ENCODE results near the gene ELK3. TPM values are rescaled to one million over a fixed set of nuclear protein-coding genes. Genes with fewer than 3 reads are reported as not detected.

Gene ELK3
- polyA plus RNA-seq, 10 donors: 36.5 to 52.1 (median 40.9) TPM

DNA sequence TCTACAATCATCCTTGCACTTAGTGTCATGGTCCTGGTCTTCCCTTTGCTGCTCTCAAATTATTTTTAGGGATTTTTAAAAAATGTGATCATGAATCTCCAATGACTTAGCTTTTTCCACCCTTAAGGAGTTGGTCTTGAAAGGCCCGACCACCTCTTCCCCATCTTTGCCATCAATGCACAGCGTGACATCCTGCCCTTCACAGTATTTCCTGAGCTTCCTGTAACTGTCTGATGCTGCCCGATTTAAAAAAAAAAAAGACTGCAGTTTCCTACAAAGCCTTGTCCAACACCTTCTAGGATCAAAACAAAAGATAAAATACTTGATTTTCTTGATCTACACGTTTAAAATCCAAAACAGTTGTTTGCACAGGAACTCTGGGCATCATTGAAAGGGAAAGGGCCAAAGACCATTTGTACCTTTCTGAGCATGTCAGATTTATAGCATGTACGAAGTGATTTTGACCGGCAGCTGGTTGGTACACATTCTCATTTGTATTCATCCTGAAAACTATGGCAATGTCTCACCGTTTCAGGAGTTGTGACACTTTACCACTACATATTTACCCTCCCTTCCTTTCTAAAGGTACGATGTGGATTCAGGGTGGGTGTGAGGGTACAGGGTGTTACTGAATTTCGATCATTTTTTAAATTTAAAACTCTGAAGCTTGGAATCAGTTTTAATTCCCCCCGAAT is 7.4 kb upstream of the ELK3 start:
- DNase-seq: no peak

- DNase-seq: no peak
Measured at GRCh38 chr12:96187956-96188355, 6.2 kb upstream of the ELK3 start.

DNA sequence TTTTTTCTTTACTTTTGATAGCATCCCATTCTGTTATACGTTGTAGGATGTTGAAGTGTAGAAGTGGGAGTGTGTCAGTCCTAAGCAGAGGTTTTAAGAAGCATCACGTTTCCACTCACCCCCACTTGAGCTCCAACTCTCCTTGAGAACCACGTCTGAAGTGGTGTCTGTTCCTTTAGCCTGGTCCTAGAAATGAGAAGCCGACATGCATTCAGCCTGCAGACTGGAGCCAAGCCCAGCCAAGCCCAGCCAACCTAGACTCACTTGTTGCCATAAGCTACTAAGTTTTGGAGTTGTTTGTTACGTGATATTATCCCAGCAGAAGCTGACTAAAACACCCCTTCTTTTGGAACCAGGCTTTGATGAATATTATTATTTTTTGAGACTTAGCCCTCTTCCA is 4.4 kb upstream of the ELK3 start:
- DNase-seq: no peak

DNA sequence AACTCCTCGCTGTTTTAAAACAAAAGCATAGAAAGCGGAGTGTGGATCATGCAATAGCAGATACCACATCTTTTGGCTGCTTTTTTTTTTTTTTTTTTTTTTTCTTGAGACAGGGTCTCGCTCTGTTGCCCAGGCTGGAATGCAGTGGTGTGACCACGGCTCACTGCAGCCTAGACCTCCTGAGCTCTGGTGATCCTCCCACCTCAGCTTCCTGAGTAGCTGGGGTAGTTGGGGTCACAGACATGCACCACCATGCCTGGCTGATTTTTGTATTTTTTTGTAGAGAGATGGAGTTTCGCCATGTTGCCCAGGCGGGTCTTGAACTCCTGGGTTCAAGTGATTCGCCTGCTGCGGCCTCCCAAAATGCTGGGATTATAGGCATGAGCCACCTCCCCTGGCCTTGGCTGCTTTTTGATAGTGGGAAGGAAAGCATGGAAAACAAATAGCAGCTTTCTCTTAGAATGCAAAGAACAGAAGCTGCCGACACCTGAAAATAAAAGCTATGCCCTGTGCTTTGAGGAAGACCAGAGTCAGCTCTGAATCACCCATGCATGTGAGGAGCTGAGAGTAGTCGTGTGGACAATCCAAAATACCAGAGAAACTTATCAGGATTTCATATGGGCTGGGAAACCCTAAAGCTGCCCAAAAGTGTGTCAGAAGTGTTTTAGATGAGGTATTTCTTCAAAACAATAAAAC is 3.6 kb upstream of the ELK3 start:
- DNase-seq: no peak

- DNase-seq: no peak
Measured at GRCh38 chr12:96192926-96193573, 1.1 kb upstream of the ELK3 start.

- DNase-seq: no peak
Measured at GRCh38 chr12:96194576-96194889, 358 bp downstream of the ELK3 start.

DNA sequence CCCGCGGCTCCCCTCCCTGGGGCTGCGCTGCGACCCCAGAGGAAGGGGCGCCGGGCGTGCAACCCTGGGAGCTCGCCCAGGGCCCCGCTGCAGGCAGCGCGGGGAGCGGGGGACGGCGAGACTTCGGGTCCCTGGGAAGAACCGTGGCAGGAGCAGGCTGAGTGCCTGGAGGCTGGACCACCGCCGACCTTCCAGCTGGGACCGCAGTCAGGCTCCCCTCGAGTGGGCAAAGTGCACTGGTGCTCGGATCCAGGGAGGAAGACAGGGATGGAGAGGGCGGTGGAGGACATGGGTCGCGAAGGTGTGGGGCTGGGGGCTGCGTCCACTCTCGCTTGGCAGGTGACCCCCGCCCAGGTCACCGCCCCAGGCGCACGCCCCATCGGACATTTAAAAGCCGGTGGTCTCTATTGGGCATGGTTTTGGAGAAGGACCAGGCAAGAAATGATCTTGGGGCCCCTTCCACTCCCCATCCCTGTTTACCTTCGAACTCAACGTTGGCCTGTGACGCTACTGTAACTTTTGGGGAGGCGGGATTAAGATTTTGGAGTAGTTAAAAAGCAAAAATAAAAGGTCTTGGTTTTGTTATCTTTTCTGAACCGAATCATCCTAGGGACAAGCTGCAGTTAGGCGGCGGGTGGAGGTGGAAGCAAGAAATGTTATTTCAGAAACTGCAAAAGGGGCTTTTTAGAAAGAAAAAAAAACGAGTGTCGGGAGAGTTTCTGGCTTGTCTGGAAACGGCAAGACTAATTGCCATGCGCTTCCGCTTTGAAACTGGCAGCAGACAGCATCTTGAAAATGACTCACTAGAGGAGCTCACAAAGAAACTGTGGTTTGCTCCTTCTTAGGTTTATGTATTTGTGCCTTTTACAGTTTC is 1.0 kb downstream of the ELK3 start:
- DNase-seq: peak; percentile 60 to 83 (median 76)

- DNase-seq: peak; percentile 37 to 73 (median 72)
Measured at GRCh38 chr12:96195845-96196451, 1.8 kb downstream of the ELK3 start.

GRCh38 chr12:96196781-96197180 is 2.6 kb downstream of the ELK3 start:
- DNase-seq: no peak

- DNase-seq: peak in 1 of 3 donors; percentile 88
Measured at GRCh38 chr12:96197503-96198272, 3.5 kb downstream of the ELK3 start.

DNA sequence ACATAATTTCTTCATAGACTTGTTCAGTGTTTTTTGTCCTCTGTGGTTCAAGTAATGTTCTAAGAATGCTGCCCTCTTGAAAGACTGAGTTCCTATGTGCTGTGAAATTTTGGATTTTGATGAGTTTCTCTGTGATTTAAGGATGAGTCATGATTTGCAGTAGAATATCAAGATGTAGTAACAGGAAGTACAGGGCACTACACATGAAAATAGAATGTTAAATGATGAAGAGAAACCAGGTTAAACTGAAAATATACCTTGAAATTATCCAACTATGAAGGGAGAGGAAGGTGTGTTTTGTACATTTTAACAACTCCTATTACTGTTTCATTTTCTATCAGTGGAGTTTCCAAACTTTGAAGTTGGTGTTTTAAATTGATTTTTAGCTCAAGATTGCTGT is 4.8 kb downstream of the ELK3 start:
- DNase-seq: peak in 1 of 3 donors; percentile 79

GRCh38 chr12:96199464-96199863 is 5.3 kb downstream of the ELK3 start:
- DNase-seq: no peak

- no peak for DNase-seq
Measured at GRCh38 chr12:96201272-96202227, 7.4 kb downstream of the ELK3 start.

DNA sequence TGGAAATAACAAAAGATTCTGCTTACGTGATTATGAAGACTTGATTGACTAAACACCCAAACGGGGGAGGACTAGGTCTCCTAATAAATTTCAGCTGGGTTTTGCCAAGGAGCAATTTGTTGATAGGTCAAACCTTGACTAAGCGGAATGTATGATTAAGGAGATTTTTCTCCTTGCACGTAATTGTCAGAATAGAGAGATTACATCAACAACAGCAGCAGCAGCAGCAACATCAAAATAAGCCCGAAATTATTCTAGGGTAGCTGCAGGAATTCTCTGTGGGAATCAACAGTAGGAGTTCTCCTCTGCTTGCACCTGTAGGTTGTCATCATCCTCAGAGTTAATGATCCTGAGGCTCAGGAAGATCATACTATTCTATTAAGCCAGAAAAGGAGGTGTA is 10.2 kb downstream of the ELK3 start:
- no peak for DNase-seq

DNA sequence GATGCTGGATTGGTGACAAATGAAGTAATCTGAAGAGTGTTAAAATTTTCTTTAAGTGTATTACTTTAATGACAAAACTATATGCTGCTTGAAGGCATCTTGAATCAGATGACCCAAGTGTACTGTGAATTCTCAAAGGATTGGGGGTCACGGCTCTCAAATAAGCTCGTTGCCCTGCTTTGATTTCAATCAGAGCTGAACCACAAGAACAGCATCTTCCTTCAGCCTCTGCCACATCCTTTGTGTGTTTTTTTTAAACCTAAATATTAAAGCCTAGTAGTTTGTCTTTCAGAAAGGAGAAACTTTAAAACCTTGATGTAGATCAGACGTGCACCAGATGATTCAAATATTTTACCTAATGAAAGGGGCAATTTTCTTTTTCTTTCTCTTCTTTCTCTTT is 11.7 kb downstream of the ELK3 start:
- no peak for DNase-seq

GRCh38 chr12:96206936-96207662 is 12.9 kb downstream of the ELK3 start:
- no peak for DNase-seq

DNA sequence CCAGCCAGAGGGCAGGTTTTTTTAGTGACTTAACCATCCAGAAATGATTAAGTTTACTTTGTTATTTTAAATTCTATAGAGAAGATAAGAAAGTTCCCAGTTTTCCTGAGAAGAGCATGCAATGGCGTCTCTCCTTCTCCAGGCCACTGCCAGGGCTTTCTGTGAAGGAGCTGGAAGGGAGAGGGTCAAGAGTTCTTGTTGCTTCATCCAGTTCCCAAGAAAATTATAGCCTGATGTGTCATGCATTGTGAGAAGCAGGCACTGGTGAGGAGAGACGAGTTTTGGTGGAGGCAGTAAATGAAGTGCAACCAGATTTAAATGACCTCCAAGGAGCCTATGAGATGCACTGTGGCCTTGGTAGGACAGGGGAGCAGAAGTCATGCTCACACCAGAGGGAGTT is 14.2 kb downstream of the ELK3 start:
- DNase-seq: no peak

DNA sequence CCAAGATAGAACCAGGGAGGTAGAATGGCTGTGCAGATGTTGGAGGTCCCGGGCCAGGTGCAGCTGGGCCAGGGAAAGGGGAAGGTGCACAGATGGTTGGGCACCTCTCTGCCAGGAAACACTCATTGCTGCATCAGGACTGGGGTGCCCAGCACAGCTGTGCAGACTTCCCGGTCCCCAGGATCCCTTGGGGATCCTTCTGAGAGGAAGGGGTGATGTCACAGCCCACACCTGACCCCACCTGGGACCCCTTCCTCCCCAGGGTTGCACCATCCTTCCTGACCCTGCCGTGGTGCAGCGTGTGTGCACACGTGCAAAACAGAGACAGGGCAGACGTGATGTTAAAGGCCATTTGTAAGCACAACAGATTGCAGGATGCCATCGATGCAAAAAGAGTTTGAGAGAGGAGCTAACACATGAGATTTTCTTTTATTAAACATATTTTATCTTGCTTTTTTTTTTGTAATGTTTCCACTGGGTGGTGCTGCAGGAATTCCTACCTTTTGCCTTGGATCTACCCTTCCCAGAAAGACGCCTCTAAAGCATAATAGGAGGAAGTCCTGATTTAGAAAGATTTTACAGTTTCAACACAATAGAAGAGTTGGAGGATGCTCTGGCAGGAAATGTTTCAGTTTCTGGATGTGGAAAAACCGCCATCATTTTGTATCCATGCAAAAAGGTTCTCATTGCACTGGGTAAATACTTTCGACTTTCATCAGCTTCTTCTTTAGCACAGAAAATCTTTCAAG is 14.8 kb downstream of the ELK3 start:
- peak in 1 of 3 donors; percentile 50 for DNase-seq
